ENCODE results near the gene MRRF.

Gene MRRF

GRCh38 chr9:122277285-122277897, 12.7 kb downstream of the MRRF start:
- no peak for TF ChIP-seq CTCF (IDR thresholded peaks at IDR 0.05; ENCODE audit: low read depth, low read length)
- H3K4me3 ChIP-seq (ENCODE audit: low read depth, low read length): no peak overlapping the region

DNA sequence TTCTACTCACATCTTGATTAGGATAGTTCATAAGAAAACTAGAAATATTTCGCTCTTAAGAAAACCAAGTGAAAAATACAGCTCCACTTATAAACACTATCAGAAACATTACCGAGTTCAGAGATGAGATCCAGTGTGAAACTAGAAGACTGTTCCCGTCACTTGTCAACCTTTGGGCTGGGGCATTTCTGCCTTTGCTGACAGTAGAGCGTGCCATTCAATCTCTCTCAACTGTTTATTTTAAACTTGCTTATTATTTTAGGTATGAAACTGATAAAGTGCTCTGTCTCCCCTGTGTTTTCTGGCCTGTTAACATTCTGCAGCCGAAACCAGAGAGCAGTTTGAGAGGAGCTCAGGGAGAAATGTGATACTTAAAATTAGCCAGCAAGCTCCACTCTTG, 16.7 kb downstream of the MRRF start:
- no peak overlapping the region for H3K4me3 ChIP-seq (ENCODE audit: low read depth, low read length)
- TF ChIP-seq CTCF (IDR thresholded peaks at IDR 0.05; ENCODE audit: low read depth, low read length): no peak

- TF ChIP-seq CTCF (IDR thresholded peaks at IDR 0.05; ENCODE audit: low read depth, low read length): no peak
Measured at GRCh38 chr9:122286764-122287163, 22.1 kb downstream of the MRRF start.

GRCh38 chr9:122287214-122287720, 22.6 kb downstream of the MRRF start:
- no peak overlapping the region for H3K4me3 ChIP-seq (ENCODE audit: low read depth, low read length)
- TF ChIP-seq CTCF (IDR thresholded peaks at IDR 0.05; ENCODE audit: low read depth, low read length): no peak

More at GRCh38 chr9:122286764-122287163, 22.1 kb downstream of the MRRF start:
- H3K4me3 ChIP-seq (ENCODE audit: low read depth, low read length): no peak overlapping the region

DNA sequence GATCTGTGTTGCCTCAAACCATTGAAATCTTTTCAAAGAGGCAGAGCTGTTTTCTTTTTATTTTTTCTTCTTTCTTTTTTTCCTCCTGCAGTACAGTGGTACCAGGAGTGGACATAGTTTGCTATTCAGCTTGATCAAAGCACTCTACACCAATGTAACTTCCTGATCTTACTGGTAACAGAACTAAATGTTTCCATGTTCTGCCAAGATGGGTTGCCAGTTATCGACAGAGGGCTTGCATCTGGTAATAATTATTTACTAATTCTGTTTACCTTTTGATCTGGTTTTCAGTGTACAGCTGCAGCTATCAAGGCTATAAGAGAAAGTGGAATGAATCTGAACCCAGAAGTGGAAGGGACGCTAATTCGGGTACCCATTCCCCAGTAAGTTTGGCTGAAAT, 26.8 kb downstream of the MRRF start:
- TF ChIP-seq CTCF (IDR thresholded peaks at IDR 0.05; ENCODE audit: low read depth, low read length): no peak
- no peak overlapping the region for H3K4me3 ChIP-seq (ENCODE audit: low read depth, low read length)

DNA sequence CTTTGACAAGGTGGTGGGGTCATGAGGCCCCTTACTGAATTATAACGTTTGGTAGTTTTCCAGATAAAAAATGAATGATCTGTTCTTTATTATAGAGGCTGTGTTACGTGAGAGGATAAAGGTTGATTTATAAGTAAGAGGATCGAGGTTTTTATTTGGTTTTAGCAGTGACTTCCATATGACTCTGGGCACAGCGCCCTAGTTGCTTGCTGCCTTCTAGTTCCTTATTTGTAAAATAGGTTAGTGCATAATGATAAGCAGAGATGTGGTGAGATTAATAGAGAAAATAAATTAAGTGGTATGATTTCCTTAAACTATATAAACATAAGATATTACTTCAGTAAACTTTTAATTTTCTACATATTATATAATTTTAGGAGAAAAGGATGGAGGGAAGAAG, 29.8 kb downstream of the MRRF start:
- no peak for TF ChIP-seq CTCF (IDR thresholded peaks at IDR 0.05; ENCODE audit: low read depth, low read length)
- no peak overlapping the region for H3K4me3 ChIP-seq (ENCODE audit: low read depth, low read length)

- TF ChIP-seq CTCF (IDR thresholded peaks at IDR 0.05; ENCODE audit: low read depth, low read length): no peak
- H3K4me3 ChIP-seq (ENCODE audit: low read depth, low read length): no peak overlapping the region
Measured at GRCh38 chr9:122297512-122297911, 32.8 kb downstream of the MRRF start.
